GM12878 (cell line): ENCODE measurements around the gene C4B. TPM values are rescaled to one million over a fixed set of nuclear protein-coding genes. Genes with fewer than 3 reads are reported as not detected.

Source experiments
- ATAC-seq: fragments of 200-7000 bp; cut with Tn5 transposase; 3 replicates; pipeline ENCODE4 v1.9.1; 2020; ENCODE audit warnings: mild to moderate bottlenecking, moderate library complexity
- BruUV-seq: library from RNA; stranded (reverse); fragments of 400-500 nt; replicated peaks from 2 replicates; lab custom pipeline; 2021; lab: Mats Ljungman, UMichigan
- CTCF ChIA-PET: fragments of 300-600 bp; sonication (Branson Sonifier 250); formaldehyde crosslinking; extraction: SDS; loops from one replicate; lab custom pipeline; 2021; ENCODE audit warnings: inconsistent platforms; lab: Yijun Ruan, JAX
- POLR2A ChIA-PET: fragments of 350-600 bp; formaldehyde crosslinking; extraction: SDS; loops from one replicate; lab custom pipeline; 2021; ENCODE audit warnings: inconsistent platforms; lab: Charles Lee
- RAD21 ChIA-PET: fragments of 300-600 bp; sonication (Branson Sonifier 250); formaldehyde crosslinking; loops from one replicate; lab custom pipeline; 2023; ENCODE audit warnings: antibody characterized with exemption; ENCODE audit not compliant: unreplicated experiment; lab: Charles Lee
- SMC1A ChIA-PET: fragments of 300-600 bp; sonication (Branson Sonifier 250); formaldehyde crosslinking; loops from one replicate; lab custom pipeline; 2023; ENCODE audit not compliant: unreplicated experiment, uncharacterized antibody; lab: Charles Lee
- DNase-seq: peaks from one replicate; pipeline ENCODE4 v3.0.0-alpha.2; 2011; ENCODE audit warnings: low read depth, low spot score
- FAIRE-seq: peaks from 3 replicates; lab custom pipeline; 2011; peaks lifted over from hg19 to GRCh38; lab: Jason Lieb, UNC
- H2AFZ ChIP-seq: 2 replicates; pipeline ENCODE4 v1.6.0; 2011; ENCODE audit warnings: low read depth, low read length, control low read depth; ENCODE audit not compliant: control insufficient read depth
- H3K27ac ChIP-seq: 2 replicates; pipeline ENCODE4 v1.5.1; 2011; ENCODE audit warnings: control low read depth; ENCODE audit not compliant: control insufficient read depth, insufficient read depth
- H3K27me3 ChIP-seq, 2 experiments: replicated peaks in 1 of 2; 2 replicates each; pipeline versions ENCODE4 v1.6.0 to v1.6.1; 2011; ENCODE audit warnings: low read length in 1 of 2; ENCODE audit not compliant: control insufficient read depth in 2 of 2, insufficient read depth in 2 of 2
- H3K36me3 ChIP-seq, 2 experiments: 2 replicates each; pipeline ENCODE4 v1.5.1; 2011; ENCODE audit warnings: low read length in 1 of 2; ENCODE audit not compliant: control insufficient read depth in 2 of 2, insufficient read depth in 2 of 2
- H3K4me1 ChIP-seq: 2 replicates; pipeline ENCODE4 v1.6.1; 2011; ENCODE audit warnings: mild to moderate bottlenecking, low read length, moderate library complexity, mixed read lengths; ENCODE audit not compliant: control insufficient read depth, insufficient read depth
- H3K4me2 ChIP-seq: 2 replicates; pipeline ENCODE4 v1.6.0; 2011; ENCODE audit warnings: control low read depth; ENCODE audit not compliant: control insufficient read depth, insufficient read depth
- H3K4me3 ChIP-seq: fragments of 200-600 bp; sonication (generic); 2 replicates; pipeline ENCODE4 v1.5.1; 2016
- H3K79me2 ChIP-seq: 2 replicates; pipeline ENCODE4 v1.6.0; 2011; ENCODE audit warnings: low read length; ENCODE audit not compliant: control insufficient read depth, insufficient read depth
- H3K9ac ChIP-seq: 2 replicates; pipeline ENCODE4 v1.8.0; 2011; ENCODE audit warnings: low read length, control low read depth, mixed read lengths; ENCODE audit not compliant: control insufficient read depth, insufficient read depth
- H3K9me3 ChIP-seq: replicated peaks from 3 replicates; pipeline ENCODE4 v1.5.1; 2011; ENCODE audit warnings: mild to moderate bottlenecking, low read length; ENCODE audit not compliant: control insufficient read depth, insufficient read depth
- H4K20me1 ChIP-seq: 2 replicates; pipeline ENCODE4 v1.6.0; 2011; ENCODE audit not compliant: control insufficient read depth, insufficient read depth
- CEBPB ChIP-seq, 2 experiments: fragments of 150-350 bp in 1 of 2; IDR thresholded peaks; 2 replicates each; pipeline ENCODE4 v1.6.1; 2012 to 2014; ENCODE audit warnings: low read depth in 2 of 2, low read length in 2 of 2, borderline replicate concordance in 1 of 2, inconsistent platforms in 1 of 2
- CUX1 ChIP-seq: IDR thresholded peaks from 2 replicates; pipeline ENCODE4 v1.6.1; 2012; ENCODE audit warnings: improper control_type of control experiment, low read depth, low read length; ENCODE audit not compliant: insufficient replicate concordance
- ELK1 ChIP-seq: IDR thresholded peaks from 2 replicates; pipeline ENCODE4 v1.6.1; 2012; ENCODE audit warnings: low read depth, low read length, improper control_type of control experiment
- FOS ChIP-seq: IDR thresholded peaks from 3 replicates; pipeline ENCODE4 v1.6.1; 2011; ENCODE audit warnings: borderline replicate concordance; ENCODE audit not compliant: insufficient read length; ENCODE audit errors: extremely low read depth
- GATAD2B ChIP-seq: fragments of 450-650 bp; conservative IDR thresholded peaks from 2 replicates; pipeline ENCODE4 v1.6.1; 2017; ENCODE audit warnings: low read depth, mild to moderate bottlenecking, moderate library complexity
- NFYA ChIP-seq: IDR thresholded peaks from 2 replicates; pipeline ENCODE4 v1.6.1; 2011; ENCODE audit warnings: low read depth, mild to moderate bottlenecking, low read length, improper control_type of control experiment, borderline replicate concordance
- NR2F1 ChIP-seq: fragments of 450-650 bp; conservative IDR thresholded peaks from 2 replicates; pipeline ENCODE4 v1.6.1; 2017; ENCODE audit warnings: mild to moderate bottlenecking
- RAD51 ChIP-seq: fragments of 450-650 bp; IDR thresholded peaks from 2 replicates; pipeline ENCODE4 v1.6.1; 2016; ENCODE audit warnings: moderate library complexity, mild to moderate bottlenecking, inconsistent platforms
- RUNX3 ChIP-seq: IDR thresholded peaks from 2 replicates; pipeline ENCODE4 v1.6.1; 2012; ENCODE audit warnings: low read length, inconsistent platforms
- SMAD5 ChIP-seq: IDR thresholded peaks from 2 replicates; pipeline ENCODE4 v1.6.1; 2016; ENCODE audit warnings: antibody characterized with exemption, low read depth
- ZNF622 ChIP-seq: fragments of 450-650 bp; IDR thresholded peaks from 2 replicates; pipeline ENCODE4 v1.6.1; 2017; ENCODE audit warnings: mild to moderate bottlenecking, inconsistent platforms
- ZNF687 ChIP-seq: fragments of 450-650 bp; IDR thresholded peaks from 2 replicates; pipeline ENCODE4 v1.6.1; 2017; ENCODE audit warnings: mild to moderate bottlenecking, moderate library complexity
- WGBS: methylation state at CpG from one replicate; pipeline ENCODE4 v1.1.6; 2016; ENCODE audit warnings: low lambda C conversion rate; ENCODE audit not compliant: insufficient replicate concordance, insufficient coverage; ENCODE audit errors: missing lambda C conversion rate; 5-methylcytosine and 5-hydroxymethylcytosine counted together
- in situ Hi-C: fragments of 300-500 bp; cut with MboI; formaldehyde crosslinking; loops from 9 replicates; pipeline ENCODE4 v1.14.3; 2018; ENCODE audit warnings: mixed read lengths
- intact Hi-C: fragments of 100-400 bp; cut with micrococcal nuclease; formaldehyde crosslinking; loops from one replicate; pipeline ENCODE4 v1.14.2; 2022; ENCODE audit not compliant: unreplicated experiment
- polyA plus RNA-seq, 11 experiments: library from polyadenylated mRNA; depleted of rRNA in 4 of 11; unstranded in 6 of 11; stranded (reverse) in 5 of 11; fragments of >200 nt; fragmentation: Nextera tagmentation in 4 of 11; fragmentation: Illumina TruSeq in 1 of 11; extraction: Ambion mirVana in 4 of 11; extraction: Trizol in 1 of 11; gene quantifications; 1 replicate in 1 of 11; 2 replicates in 10 of 11; pipeline versions ENCODE4 v1.2.1 to v1.2.3, GENCODE V29; 2011 to 2016; ENCODE audit warnings: inconsistent platforms in 2 of 11, missing spikeins in 2 of 11, low read depth in 1 of 11
- total RNA-seq, 4 experiments: library from RNA; depleted of rRNA in 3 of 4; stranded (reverse); fragments of >200 nt in 3 of 4; fragmentation: Illumina TruSeq in 1 of 4; extraction: Trizol in 1 of 4; gene quantifications; 2 replicates each; pipeline versions ENCODE4 v1.2.1 to v1.2.3, GENCODE V29; 2013 to 2021

The C4B gene
- total and polyA plus RNA-seq, 10 of the 15 experiments (the other 5 are each of a cell fraction or from before 2014, with no cell fraction given): 0.13 to 5.6 (median 1.7) TPM; not detected in 1

- no peak for TF ChIP-seq NFYA
These were observed 32.0 kb downstream of the C4B start (continued) for GRCh38 chr6:32046450-32047083.

- Histone ChIP-seq H3K36me3 (no peaks in the 10 kb centered on the region), H4K20me1 (no peaks in the 10 kb centered on the region), H3K9ac (no peak overlapping the region), H3K9me3 (no peaks in the 10 kb centered on the region), H2AFZ (no peak overlapping the region), H3K79me2 (no peaks in the 10 kb centered on the region), H3K4me3 (no peak overlapping the region), H3K4me1 (no peaks in the 10 kb centered on the region), H3K4me2 (no peak overlapping the region), H3K27me3 (peaks cover 0 to 3% of the 10 kb centered on the region in 2 experiments; a peak in 2 of 4 replicates), H3K27ac (no peak overlapping the region)
- no peak for FAIRE-seq
- ATAC-seq: no peak
- ChIA-PET POLR2A (no interaction called here), CTCF (interaction anchor here (0.6 to 1.2 kb wide), 4 partner anchors 16 to 108 kb away, joined by 3 to 6 read pairs (median 3); no protein-coding TSS in a partner anchor), RAD21 (no interaction called here), SMC1A (no interaction called here)
- in situ Hi-C loops (no loop called here), intact Hi-C loops (loop anchor here (10.0 kb wide), 1 partner anchor 108 kb away; the partner anchor contains the start of genes PPT2 and PRRT1)
- no TSS peak for BruUV-seq
- DNase-seq: no peak
- 38% methylated on average over 8 of the region's 11 CpGs for WGBS
- no peak for TF ChIP-seq FOS
- no peak for TF ChIP-seq CUX1
- TF ChIP-seq ELK1: no peak
- TF ChIP-seq RUNX3: no peak
- TF ChIP-seq RAD51: no peak
- TF ChIP-seq ZNF687: no peak
- no peak for TF ChIP-seq GATAD2B
- no peak for TF ChIP-seq SMAD5
- TF ChIP-seq CEBPB (IDR thresholded peaks at IDR 0.05; ENCODE audit: borderline replicate concordance in 1 of 2, low read depth in 2 of 2, low read length in 2 of 2): no peak
- TF ChIP-seq ZNF622: no peak
- TF ChIP-seq NR2F1: no peak
These were observed 32.5 kb downstream of the C4B start for GRCh38 chr6:32047084-32047478.
